Large intestine (tissue), 3 donors: ENCODE measurements around the gene NGEF. TPM values are rescaled to one million over a fixed set of nuclear protein-coding genes. Genes with fewer than 3 reads are reported as not detected.

Source experiments
- DNase-seq, 2 donors: peaks; one replicate each; pipeline versions ENCODE4 v3.0.0 to v3.0.0-alpha.2; 2013
- H3K27ac ChIP-seq: one replicate; pipeline ENCODE4 v1.5.1; 2013; ENCODE audit warnings: low read length
- H3K27me3 ChIP-seq: 2 replicates; pipeline ENCODE4 v1.6.1; 2013; ENCODE audit warnings: low read length; ENCODE audit not compliant: control insufficient read depth, insufficient read depth
- H3K36me3 ChIP-seq: 2 replicates; pipeline ENCODE4 v1.6.1; 2013; ENCODE audit warnings: low read length; ENCODE audit not compliant: control insufficient read depth, insufficient read depth
- H3K4me1 ChIP-seq: one replicate; pipeline ENCODE4 v1.6.1; 2013; ENCODE audit warnings: low read length; ENCODE audit not compliant: control insufficient read depth, insufficient read depth
- H3K4me3 ChIP-seq: one replicate; pipeline ENCODE4 v1.5.1; 2013; ENCODE audit warnings: low read length
- H3K9me3 ChIP-seq: one replicate; pipeline ENCODE4 v1.6.1; 2013; ENCODE audit warnings: mild to moderate bottlenecking, low read depth, low read length, moderate library complexity; ENCODE audit not compliant: control insufficient read depth
- WGBS: methylation state at CpG from one replicate; pipeline ENCODE4 v1.1.5; 2013; ENCODE audit warnings: low lambda C conversion rate; ENCODE audit not compliant: insufficient coverage; 5-methylcytosine and 5-hydroxymethylcytosine counted together
- polyA plus RNA-seq: library from polyadenylated mRNA; unstranded; fragments of 120-200 nt; gene quantifications from one replicate; pipeline ENCODE4 v1.2.1, GENCODE V29; 2013

NGEF gene
- polyA plus RNA-seq, 1 donor, result 22.9 TPM

DNA sequence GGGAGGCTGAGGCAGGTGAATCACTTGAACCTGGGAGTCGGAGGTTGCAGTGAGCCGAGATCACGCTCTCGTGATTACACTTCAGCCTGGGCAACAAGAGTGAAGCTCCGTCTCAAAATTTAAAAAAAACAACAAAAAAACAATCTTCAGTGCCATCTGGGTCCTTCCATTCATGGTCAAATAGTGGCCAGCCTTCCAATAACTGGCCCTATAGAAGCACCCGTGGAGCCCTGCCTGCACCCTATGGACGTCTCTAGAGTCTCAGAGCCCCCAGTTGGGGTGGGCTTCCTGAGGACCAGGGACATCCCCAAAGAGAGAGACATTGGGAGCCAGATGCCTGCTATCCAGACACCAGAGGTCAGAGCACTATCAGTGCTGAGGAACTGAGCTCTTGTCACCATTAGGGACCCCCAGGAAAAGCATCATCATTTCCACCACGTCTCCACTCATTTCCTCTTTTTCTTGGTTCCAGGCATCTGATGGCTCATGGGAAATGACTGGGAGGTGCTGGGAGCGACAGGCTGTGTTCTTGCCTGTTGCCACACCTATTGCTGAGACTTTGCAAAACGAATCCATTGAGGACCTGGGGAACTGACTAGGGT is 28.8 kb upstream of the NGEF start:
- H3K4me3 ChIP-seq, result no peak overlapping the region
- no peaks in the 10 kb centered on the region for H3K4me1 ChIP-seq
- DNase-seq, result no peak
- H3K36me3 ChIP-seq, result no peaks in the 10 kb centered on the region
- peaks cover 2% of the 10 kb centered on the region for H3K27me3 ChIP-seq
- WGBS, result 100% methylated on average over 1 of the region's 10 CpGs
- no peaks in the 10 kb centered on the region for H3K9me3 ChIP-seq
- H3K27ac ChIP-seq, result no peak overlapping the region

GRCh38 chr2:233040571-233040970 is 27.5 kb upstream of the NGEF start:
- Histone ChIP-seq H3K27me3 (peaks cover 2% of the 10 kb centered on the region), H3K4me3 (no peak overlapping the region), H3K27ac (no peak overlapping the region), H3K9me3 (peaks cover 5% of the 10 kb centered on the region), H3K36me3 (no peaks in the 10 kb centered on the region), H3K4me1 (no peaks in the 10 kb centered on the region)
- DNase-seq, result no peak
- WGBS, result no CpG with 5 or more reads among the region's 4 CpGs

- no peaks in the 10 kb centered on the region for H3K36me3 ChIP-seq
- no CpG with 5 or more reads among the region's 10 CpGs for WGBS
- no peak overlapping the region for H3K4me3 ChIP-seq
- H3K27ac ChIP-seq, result no peak overlapping the region
- H3K9me3 ChIP-seq, result peaks cover 5% of the 10 kb centered on the region
- DNase-seq, result no peak
- H3K27me3 ChIP-seq, result peaks cover 2% of the 10 kb centered on the region
- H3K4me1 ChIP-seq, result no peaks in the 10 kb centered on the region
These were observed 26.9 kb upstream of the NGEF start for GRCh38 chr2:233039846-233040530.

- peaks cover 5% of the 10 kb centered on the region for H3K9me3 ChIP-seq
- peaks cover 2% of the 10 kb centered on the region for H3K27me3 ChIP-seq
- H3K4me1 ChIP-seq, result no peaks in the 10 kb centered on the region
- no peak overlapping the region for H3K27ac ChIP-seq
- H3K4me3 ChIP-seq, result no peak overlapping the region
- 83% methylated on average over 1 of the region's 8 CpGs for WGBS
- no peaks in the 10 kb centered on the region for H3K36me3 ChIP-seq
- DNase-seq, result no peak
These were observed 26.3 kb upstream of the NGEF start for GRCh38 chr2:233039212-233039845.

DNA sequence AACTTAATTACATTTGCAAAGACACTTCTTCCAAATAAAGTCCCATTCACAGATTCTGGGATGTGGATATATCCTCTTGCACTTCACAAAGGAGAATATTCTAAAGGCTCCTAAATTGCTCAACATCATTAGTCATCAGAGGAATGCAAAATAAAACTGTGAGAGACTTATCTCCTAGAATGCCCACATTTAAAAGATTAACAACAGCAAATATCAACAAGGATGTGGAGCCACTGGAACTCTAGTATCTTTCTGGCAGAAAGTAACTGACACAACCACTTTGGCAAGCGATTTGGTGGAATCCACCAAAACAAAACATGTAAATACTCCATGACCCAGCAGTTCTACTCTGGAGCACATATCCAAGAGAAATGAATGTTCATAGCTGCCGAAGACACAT is 24.0 kb upstream of the NGEF start:
- DNase-seq, result no peak
- H3K4me1 ChIP-seq, result no peaks in the 10 kb centered on the region
- WGBS, result 83% methylated on average over 1 of the region's 2 CpGs
- H3K9me3 ChIP-seq, result peaks cover 5% of the 10 kb centered on the region
- H3K27ac ChIP-seq, result no peak overlapping the region
- H3K36me3 ChIP-seq, result no peaks in the 10 kb centered on the region
- H3K4me3 ChIP-seq, result no peak overlapping the region
- no peaks in the 10 kb centered on the region for H3K27me3 ChIP-seq

DNA sequence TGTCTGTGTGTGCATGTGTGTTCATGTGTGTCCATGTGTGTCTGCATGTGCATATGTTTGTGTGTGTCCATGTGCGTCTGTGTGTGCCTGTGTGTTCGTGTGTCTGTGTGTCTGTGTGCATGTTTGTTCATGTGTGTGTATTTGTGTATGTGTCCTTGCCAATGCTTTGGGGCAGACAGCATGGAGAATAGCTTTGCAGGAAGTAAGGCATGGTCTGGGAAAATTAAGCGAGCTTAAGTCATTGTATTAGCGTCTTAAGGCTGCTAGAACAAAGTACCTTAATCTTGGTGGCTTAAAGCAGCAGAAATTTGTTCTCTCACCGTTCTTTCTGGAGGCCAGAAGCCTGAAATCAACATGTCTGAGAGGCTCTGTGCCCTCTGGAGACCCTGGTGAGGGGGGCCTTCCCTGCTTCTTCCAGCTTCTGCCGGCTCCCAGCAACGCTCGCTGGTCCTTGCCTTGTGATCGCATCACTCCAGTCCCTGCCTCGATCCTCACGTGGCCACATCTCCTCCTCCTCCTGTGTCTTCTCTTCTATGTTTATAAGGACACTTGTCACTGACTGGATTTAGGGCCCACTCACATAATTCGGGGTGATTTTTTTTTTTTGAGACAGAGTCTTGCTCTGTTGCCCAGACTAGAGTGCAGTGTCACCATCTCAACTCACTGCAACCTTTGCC is 23.2 kb upstream of the NGEF start:
- no peak overlapping the region for H3K27ac ChIP-seq
- H3K9me3 ChIP-seq, result peaks cover 5% of the 10 kb centered on the region
- H3K27me3 ChIP-seq, result no peaks in the 10 kb centered on the region
- H3K4me1 ChIP-seq, result no peaks in the 10 kb centered on the region
- H3K4me3 ChIP-seq, result no peak overlapping the region
- WGBS, result 93% methylated on average over 4 of the region's 12 CpGs
- H3K36me3 ChIP-seq, result no peaks in the 10 kb centered on the region
- no peak for DNase-seq

GRCh38 chr2:233035426-233036161 is 22.5 kb upstream of the NGEF start:
- no peak overlapping the region for H3K4me3 ChIP-seq
- no peaks in the 10 kb centered on the region for H3K36me3 ChIP-seq
- no peaks in the 10 kb centered on the region for H3K4me1 ChIP-seq
- no peak for DNase-seq
- H3K27me3 ChIP-seq, result no peaks in the 10 kb centered on the region
- no CpG with 5 or more reads among the region's 23 CpGs for WGBS
- H3K9me3 ChIP-seq, result peaks cover 5% of the 10 kb centered on the region
- H3K27ac ChIP-seq, result no peak overlapping the region

DNA sequence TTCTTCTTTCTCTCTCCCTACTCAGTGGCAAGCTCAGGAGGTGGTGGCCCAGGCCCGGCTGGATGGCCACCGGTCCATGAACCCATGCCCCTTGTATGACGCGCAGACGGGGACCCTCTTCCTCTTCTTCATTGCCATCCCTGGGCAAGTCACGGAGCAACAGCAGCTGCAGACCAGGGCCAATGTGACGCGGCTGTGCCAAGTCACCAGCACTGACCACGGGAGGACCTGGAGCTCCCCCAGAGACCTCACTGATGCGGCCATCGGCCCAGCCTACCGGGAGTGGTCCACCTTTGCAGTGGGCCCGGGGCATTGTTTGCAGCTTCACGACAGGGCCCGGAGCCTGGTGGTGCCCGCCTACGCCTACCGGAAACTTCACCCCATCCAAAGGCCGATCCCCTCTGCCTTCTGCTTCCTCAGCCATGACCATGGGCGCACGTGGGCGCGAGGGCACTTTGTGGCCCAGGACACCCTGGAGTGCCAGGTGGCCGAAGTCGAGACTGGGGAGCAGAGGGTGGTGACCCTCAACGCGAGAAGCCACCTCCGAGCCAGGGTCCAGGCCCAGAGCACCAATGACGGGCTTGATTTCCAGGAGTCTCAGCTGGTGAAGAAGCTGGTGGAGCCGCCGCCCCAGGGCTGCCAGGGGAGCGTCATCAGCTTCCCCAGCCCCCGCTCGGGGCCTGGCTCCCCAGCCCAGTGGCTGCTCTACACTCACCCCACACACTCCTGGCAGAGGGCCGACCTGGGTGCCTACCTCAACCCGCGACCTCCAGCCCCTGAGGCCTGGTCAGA is 21.2 kb upstream of the NGEF start:
- no peak overlapping the region for H3K27ac ChIP-seq
- no CpG with 5 or more reads among the region's 37 CpGs for WGBS
- no peaks in the 10 kb centered on the region for H3K27me3 ChIP-seq
- peaks cover 5% of the 10 kb centered on the region for H3K9me3 ChIP-seq
- DNase-seq, result no peak
- no peak overlapping the region for H3K4me3 ChIP-seq
- H3K4me1 ChIP-seq, result no peaks in the 10 kb centered on the region
- H3K36me3 ChIP-seq, result no peaks in the 10 kb centered on the region

DNA sequence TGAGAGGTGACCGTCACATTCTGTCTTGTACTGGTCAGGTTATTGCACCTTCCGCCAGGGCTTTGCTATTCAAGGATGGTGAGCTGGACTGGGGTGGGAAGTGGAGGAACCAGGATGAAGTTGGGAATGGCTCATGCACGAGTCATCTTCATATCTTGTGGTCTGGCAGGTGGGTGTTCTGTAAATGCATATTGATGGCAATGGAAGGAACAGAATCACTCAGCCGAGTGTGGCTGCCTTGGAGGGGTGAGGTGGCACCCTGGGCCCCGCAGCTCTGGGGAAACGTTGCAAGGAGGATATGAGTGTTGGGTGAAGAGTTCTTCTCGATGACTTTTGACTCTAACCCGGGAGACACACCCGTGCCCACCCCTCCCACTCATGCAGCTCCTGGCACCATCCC is 20.6 kb upstream of the NGEF start:
- Histone ChIP-seq H3K27ac (no peak overlapping the region), H3K4me3 (no peak overlapping the region), H3K36me3 (no peaks in the 10 kb centered on the region), H3K4me1 (no peaks in the 10 kb centered on the region), H3K27me3 (no peaks in the 10 kb centered on the region), H3K9me3 (peaks cover 5% of the 10 kb centered on the region)
- DNase-seq, result no peak
- no CpG with 5 or more reads among the region's 9 CpGs for WGBS
